Measurements from ENCODE around the gene LRRC75A. TPM values are rescaled to one million over a fixed set of nuclear protein-coding genes. Genes with fewer than 3 reads are reported as not detected.

Gene LRRC75A
- polyA plus RNA-seq, 2 of the 4 experiments (the other 2 are of a cell fraction), result 0.65 to 0.85 TPM

DNA sequence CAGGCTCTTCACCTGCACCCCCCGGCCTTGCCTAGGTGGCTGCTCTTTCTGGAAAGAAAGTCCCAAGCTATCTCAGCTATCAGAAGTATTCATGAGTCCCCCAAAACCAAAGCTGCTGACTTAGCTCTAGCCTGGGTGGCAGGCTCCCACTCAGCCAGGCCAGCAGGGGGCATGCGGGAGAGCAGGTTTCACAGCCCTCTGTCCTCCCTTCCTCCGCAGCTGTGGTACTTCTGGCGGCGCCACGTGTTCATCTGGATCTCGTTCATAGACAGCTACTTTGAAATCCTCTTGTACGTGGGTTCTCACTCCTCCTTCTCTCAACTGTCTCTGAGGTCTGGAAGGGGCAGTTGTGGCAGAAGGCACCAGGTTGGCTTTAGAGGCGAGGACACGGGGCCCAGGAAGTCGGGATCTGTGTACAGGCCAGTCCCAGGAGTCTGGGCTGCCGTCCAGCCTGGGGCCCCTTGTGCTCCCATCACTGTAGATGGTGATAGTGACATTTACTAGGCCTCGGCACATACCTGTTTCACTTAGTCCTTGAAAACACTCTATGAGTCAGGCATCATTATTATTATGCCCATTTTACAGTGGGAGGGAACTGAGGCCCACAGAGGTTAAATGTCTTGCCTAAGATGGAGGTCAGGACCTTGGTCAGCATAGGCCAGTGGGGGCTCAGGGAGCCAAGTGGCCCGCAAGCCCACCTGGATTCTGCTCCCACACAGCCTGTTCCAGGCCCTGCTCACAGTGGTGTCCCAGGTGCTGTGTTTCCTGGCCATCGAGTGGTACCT lies 63.7 kb downstream of the LRRC75A start (continued):
- TF ChIP-seq EP300 (IDR thresholded peaks at IDR 0.05), result no peak

- POLR2A ChIA-PET, result interaction anchor here (4.5 kb wide), 1 partner anchor 11 kb away, joined by 43 read pairs; no protein-coding TSS in a partner anchor
- no peak overlapping the region for H3K4me3 ChIP-seq
- no peak for FAIRE-seq
- no peak for ATAC-seq
- WGBS (ENCODE audit: missing lambda C conversion rate), result 74% methylated on average over 3 of the region's 3 CpGs
- TF ChIP-seq KDM5A (IDR thresholded peaks at IDR 0.05) (no peak), CBX2 (IDR thresholded peaks at IDR 0.05; ENCODE audit: borderline replicate concordance, low read depth) (no peak), HES2 (IDR thresholded peaks at IDR 0.05) (no peak), EP300 (IDR thresholded peaks at IDR 0.05) (no peak), ZFP36 (IDR thresholded peaks at IDR 0.05; ENCODE audit: borderline replicate concordance, partially characterized antibody) (peak; percentile 41)
- TF ChIP-seq, protein P1, sequence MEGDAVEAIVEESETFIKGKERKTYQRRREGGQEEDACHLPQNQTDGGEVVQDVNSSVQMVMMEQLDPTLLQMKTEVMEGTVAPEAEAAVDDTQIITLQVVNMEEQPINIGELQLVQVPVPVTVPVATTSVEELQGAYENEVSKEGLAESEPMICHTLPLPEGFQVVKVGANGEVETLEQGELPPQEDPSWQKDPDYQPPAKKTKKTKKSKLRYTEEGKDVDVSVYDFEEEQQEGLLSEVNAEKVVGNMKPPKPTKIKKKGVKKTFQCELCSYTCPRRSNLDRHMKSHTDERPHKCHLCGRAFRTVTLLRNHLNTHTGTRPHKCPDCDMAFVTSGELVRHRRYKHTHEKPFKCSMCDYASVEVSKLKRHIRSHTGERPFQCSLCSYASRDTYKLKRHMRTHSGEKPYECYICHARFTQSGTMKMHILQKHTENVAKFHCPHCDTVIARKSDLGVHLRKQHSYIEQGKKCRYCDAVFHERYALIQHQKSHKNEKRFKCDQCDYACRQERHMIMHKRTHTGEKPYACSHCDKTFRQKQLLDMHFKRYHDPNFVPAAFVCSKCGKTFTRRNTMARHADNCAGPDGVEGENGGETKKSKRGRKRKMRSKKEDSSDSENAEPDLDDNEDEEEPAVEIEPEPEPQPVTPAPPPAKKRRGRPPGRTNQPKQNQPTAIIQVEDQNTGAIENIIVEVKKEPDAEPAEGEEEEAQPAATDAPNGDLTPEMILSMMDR (IDR thresholded peaks at IDR 0.05), result no peak
- H3K4me2 ChIP-seq, result no peak overlapping the region
- CTCF ChIA-PET, result interaction anchor here (0.5 to 6.1 kb wide), 15 partner anchors 11 to 211 kb away, joined by 3 to 69 read pairs (median 6); partner anchors contain the start of gene TRPV2
- no peaks in the 10 kb centered on the region for H3K9me3 ChIP-seq
- H3K4me1 ChIP-seq, result 0 out of 3 replicates have a peak, but pooled peaks cover 3% of the 10 kb centered on the region
- no peak for DNase-seq (ENCODE audit: low read depth in 1 of 2, low spot score in 1 of 2)
- H3K27ac ChIP-seq, result no peak overlapping the region
These were observed 65.0 kb downstream of the LRRC75A start for GRCh38 chr17:16427020-16427419.

GRCh38 chr17:16425698-16426659 lies 66.0 kb downstream of the LRRC75A start:
- no peaks in the 10 kb centered on the region for H3K9me3 ChIP-seq
- WGBS (ENCODE audit: missing lambda C conversion rate), result 84% methylated on average over 20 of the region's 20 CpGs
- H3K27ac ChIP-seq, result no peak overlapping the region
- ATAC-seq (no peak), DNase-seq (ENCODE audit: low read depth in 1 of 2, low spot score in 1 of 2) (no peak), FAIRE-seq (no peak)
- TF ChIP-seq MAFK (IDR thresholded peaks at IDR 0.05; ENCODE audit: partially characterized antibody), result no peak
- TF ChIP-seq, protein P2, sequence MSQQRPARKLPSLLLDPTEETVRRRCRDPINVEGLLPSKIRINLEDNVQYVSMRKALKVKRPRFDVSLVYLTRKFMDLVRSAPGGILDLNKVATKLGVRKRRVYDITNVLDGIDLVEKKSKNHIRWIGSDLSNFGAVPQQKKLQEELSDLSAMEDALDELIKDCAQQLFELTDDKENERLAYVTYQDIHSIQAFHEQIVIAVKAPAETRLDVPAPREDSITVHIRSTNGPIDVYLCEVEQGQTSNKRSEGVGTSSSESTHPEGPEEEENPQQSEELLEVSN (IDR thresholded peaks at IDR 0.05; ENCODE audit: borderline replicate concordance, low read depth), result no peak
- no peak for TF ChIP-seq RCOR1 (IDR thresholded peaks at IDR 0.05; ENCODE audit: low read depth, low read length)
- TF ChIP-seq SMC3 (IDR thresholded peaks at IDR 0.05), result no peak
- TF ChIP-seq MYC (IDR thresholded peaks at IDR 0.05; ENCODE audit: borderline replicate concordance, low read length), result no peak
- no peak for TF ChIP-seq SREBF2 (IDR thresholded peaks at IDR 0.05)
- no peak for TF ChIP-seq GATA3 (IDR thresholded peaks at IDR 0.05; ENCODE audit: borderline replicate concordance)
- no peak for TF ChIP-seq REST (IDR thresholded peaks at IDR 0.05)
- no peak for TF ChIP-seq NFE2L2 (conservative IDR thresholded peaks at IDR 0.05; ENCODE audit: low read length)
- no peak for TF ChIP-seq FOXS1 (CRISPR knock-in tag; IDR thresholded peaks at IDR 0.05)
- TF ChIP-seq ZSCAN20 (CRISPR knock-in tag; IDR thresholded peaks at IDR 0.05), result no peak
- no peak for TF ChIP-seq POLR2AphosphoS2 (conservative IDR thresholded peaks at IDR 0.05; ENCODE audit: low read length)
- TF ChIP-seq HEYL (CRISPR knock-in tag; IDR thresholded peaks at IDR 0.05), result no peak
- ChIA-PET CTCF (interaction anchor here (0.9 to 6.1 kb wide), 6 partner anchors 9 to 96 kb away, joined by 4 to 69 read pairs (median 18); partner anchors contain the start of gene TRPV2), POLR2A (interaction anchor here (1.4 kb wide), 1 partner anchor 13 kb away, joined by 4 read pairs; no protein-coding TSS in a partner anchor)
- H3K4me1 ChIP-seq, result 0 out of 3 replicates have a peak, but pooled peaks cover 3% of the 10 kb centered on the region
- H3K4me3 ChIP-seq, result no peak overlapping the region
- no peak overlapping the region for H3K4me2 ChIP-seq

All from A549 (cell line).